Measurements from ENCODE around the gene SCYGR2.

The SCYGR2 gene

DNA sequence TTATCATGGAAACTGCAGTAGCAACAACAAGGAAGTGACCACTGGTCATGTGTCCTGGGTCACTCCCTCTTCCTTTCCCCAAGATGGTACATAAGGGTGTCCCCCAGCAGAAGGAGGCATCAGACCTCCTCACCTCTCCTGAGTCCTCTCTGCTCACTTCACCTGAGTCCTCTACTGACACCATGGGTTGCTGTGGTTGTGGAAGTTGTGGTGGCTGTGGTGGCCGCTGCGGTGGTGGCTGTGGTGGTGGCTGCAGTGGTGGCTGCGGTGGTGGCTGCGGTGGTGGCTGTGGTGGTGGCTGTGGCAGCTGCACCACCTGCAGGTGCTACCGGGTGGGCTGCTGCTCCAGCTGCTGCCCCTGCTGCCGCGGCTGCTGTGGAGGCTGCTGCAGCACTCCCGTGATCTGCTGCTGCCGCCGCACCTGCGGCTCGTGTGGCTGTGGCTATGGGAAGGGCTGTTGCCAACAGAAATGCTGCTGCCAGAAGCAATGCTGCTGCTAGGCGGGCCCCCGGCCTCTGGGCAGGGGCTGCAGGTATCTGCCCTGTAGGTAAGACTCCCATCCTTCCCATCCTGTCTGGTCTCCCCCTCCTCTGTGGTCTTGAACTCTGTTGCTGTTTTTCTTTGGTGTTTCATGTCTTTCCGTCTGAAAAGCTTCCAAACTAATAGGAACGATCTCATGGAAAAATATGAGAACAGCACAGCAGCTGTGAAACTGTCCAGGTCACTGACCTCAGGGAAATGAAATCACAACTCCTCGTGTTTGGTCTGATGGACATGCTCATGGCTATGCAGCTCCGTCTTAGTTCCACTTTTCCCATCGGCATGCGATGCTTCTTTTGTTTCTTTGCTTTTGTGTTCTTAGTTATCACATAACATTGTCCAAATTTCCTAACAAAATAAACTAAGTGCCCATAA, 18.9 kb downstream of the SCYGR2 start, which contains the start of gene SCYGR4:
Gene SCYGR4 (plus strand): TSS at position 183 of the 915 bp plus-strand sequence. CDS start 0 bp downstream, at position 183.
- no peak within 1 kb of the TSS for H3K23ac ChIP-seq (ENCODE audit: low read length)
- DNase-seq: no peak

DNA sequence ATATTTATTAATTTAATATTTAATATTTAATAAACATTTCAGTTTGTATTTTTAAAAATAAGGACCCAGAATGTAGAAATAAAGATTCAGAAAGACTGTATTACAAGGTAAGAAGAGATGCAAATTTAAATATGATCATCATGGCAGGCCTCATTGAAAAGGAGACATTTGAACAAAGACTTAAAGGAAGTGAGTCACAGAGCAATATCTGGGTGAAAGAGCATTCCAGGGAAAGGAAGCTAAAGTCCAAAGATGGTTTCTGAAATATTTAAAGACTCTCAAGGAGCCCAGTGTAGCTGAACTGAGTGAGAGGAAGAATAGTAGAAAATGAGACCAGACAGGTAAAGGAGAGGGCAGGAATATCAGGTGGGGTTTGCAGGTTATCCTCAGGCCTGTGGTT, 24.5 kb downstream of the SCYGR2 start:
- no peak overlapping the region for H2BK120ac ChIP-seq (ENCODE audit: low read depth, low read length)
- no peak overlapping the region for H3K9ac ChIP-seq (ENCODE audit: low read length)
- no peaks in the 10 kb centered on the region for H3K36me3 ChIP-seq (ENCODE audit: control insufficient read depth, insufficient read depth, low read length)
- no peak overlapping the region for H3K27ac ChIP-seq (ENCODE audit: low read depth, low read length)
- no peak overlapping the region for H3K4ac ChIP-seq (ENCODE audit: low read depth, low read length)
- no peak overlapping the region for H3K18ac ChIP-seq (ENCODE audit: low read length)
- no peak for DNase-seq
- H2BK15ac ChIP-seq (replicated peaks; ENCODE audit: low read depth): no peak overlapping the region
- H2BK5ac ChIP-seq (ENCODE audit: low read length): no peak overlapping the region
- H3K4me1 ChIP-seq (ENCODE audit: control insufficient read depth, low read depth, low read length): no peaks in the 10 kb centered on the region
- no peak overlapping the region for H3K4me3 ChIP-seq (ENCODE audit: low read length)
- H4K8ac ChIP-seq (ENCODE audit: low read depth, low read length): no peak overlapping the region
- no peak overlapping the region for H3K4me2 ChIP-seq (ENCODE audit: low read length)
- H3K79me1 ChIP-seq (ENCODE audit: low read length): no peaks in the 10 kb centered on the region
- no peaks in the 10 kb centered on the region for H3K79me2 ChIP-seq (ENCODE audit: control insufficient read depth, insufficient read depth, low read length)
- no peak overlapping the region for H3K56ac ChIP-seq (ENCODE audit: low read length)
- H2AK5ac ChIP-seq (ENCODE audit: low read length): no peak overlapping the region
- H4K5ac ChIP-seq (ENCODE audit: low read length): no peak overlapping the region
- H3K23ac ChIP-seq (ENCODE audit: low read length): no peak overlapping the region
- H3K27me3 ChIP-seq (ENCODE audit: insufficient read depth, low read length, poor library complexity): no peaks in the 10 kb centered on the region

More for the DNA sequence above, 18.9 kb downstream of the SCYGR2 start, which contains the start of gene SCYGR4:
- Histone ChIP-seq H4K8ac (ENCODE audit: low read depth, low read length) (no peak within 1 kb of the TSS), H4K5ac (ENCODE audit: low read length) (no peak within 1 kb of the TSS), H2BK5ac (ENCODE audit: low read length) (no peak within 1 kb of the TSS), H2BK120ac (ENCODE audit: low read depth, low read length) (no peak within 1 kb of the TSS), H3K79me2 (ENCODE audit: control insufficient read depth, insufficient read depth, low read length) (no peaks in the 10 kb centered on the region), H3K36me3 (ENCODE audit: control insufficient read depth, insufficient read depth, low read length) (no peaks in the 10 kb centered on the region), H3K9ac (ENCODE audit: low read length) (no peak within 1 kb of the TSS), H2AK5ac (ENCODE audit: low read length) (no peak within 1 kb of the TSS), H3K4me3 (ENCODE audit: low read length) (no peak within 1 kb of the TSS), H3K4me2 (ENCODE audit: low read length) (no peak within 1 kb of the TSS), H3K4me1 (ENCODE audit: control insufficient read depth, low read depth, low read length) (peaks cover 14% of the 10 kb centered on the region), H3K4ac (ENCODE audit: low read depth, low read length) (no peak within 1 kb of the TSS), H2BK15ac (replicated peaks; ENCODE audit: low read depth) (no peak within 1 kb of the TSS), H3K56ac (ENCODE audit: low read length) (no peak within 1 kb of the TSS), H3K27me3 (ENCODE audit: insufficient read depth, low read length, poor library complexity) (no peaks in the 10 kb centered on the region), H3K79me1 (ENCODE audit: low read length) (no peaks in the 10 kb centered on the region), H3K18ac (ENCODE audit: low read length) (no peak within 1 kb of the TSS), H3K27ac (ENCODE audit: low read depth, low read length) (peak within 1 kb of the TSS; percentile 33)
- WGBS (ENCODE audit: extremely low coverage, insufficient coverage, low lambda C conversion rate): no CpG with 5 or more reads among the region's 20 CpGs

DNA sequence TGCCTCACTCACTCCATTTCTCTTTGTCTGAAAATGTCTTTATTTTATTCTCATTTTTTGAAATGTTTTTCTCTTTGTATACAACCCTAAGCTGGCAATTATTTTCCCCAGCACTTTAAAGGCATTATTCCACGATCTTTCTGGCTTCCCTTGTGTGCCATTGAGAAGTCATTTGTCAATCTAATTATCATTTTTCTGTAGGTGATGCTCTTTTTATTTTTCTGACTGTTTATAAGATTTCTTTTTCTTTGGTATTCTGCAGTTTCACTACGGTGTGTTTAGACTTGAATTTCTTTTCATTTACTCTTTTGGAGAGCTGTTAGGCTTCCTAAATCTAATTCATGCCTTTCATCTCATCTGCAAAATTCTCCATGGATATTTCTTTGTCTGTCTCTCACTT, 26.7 kb downstream of the SCYGR2 start:
- no peaks in the 10 kb centered on the region for H3K27me3 ChIP-seq (ENCODE audit: insufficient read depth, low read length, poor library complexity)
- no peak for DNase-seq
- no peak overlapping the region for H4K5ac ChIP-seq (ENCODE audit: low read length)
- H3K36me3 ChIP-seq (ENCODE audit: control insufficient read depth, insufficient read depth, low read length): no peaks in the 10 kb centered on the region
- no peak overlapping the region for H3K56ac ChIP-seq (ENCODE audit: low read length)
- no peaks in the 10 kb centered on the region for H3K79me2 ChIP-seq (ENCODE audit: control insufficient read depth, insufficient read depth, low read length)
- no peak overlapping the region for H3K4me2 ChIP-seq (ENCODE audit: low read length)
- H2BK15ac ChIP-seq (replicated peaks; ENCODE audit: low read depth): no peak overlapping the region
- H2BK5ac ChIP-seq (ENCODE audit: low read length): no peak overlapping the region
- no peaks in the 10 kb centered on the region for H3K79me1 ChIP-seq (ENCODE audit: low read length)
- H3K4ac ChIP-seq (ENCODE audit: low read depth, low read length): no peak overlapping the region
- H3K23ac ChIP-seq (ENCODE audit: low read length): no peak overlapping the region
- H2BK120ac ChIP-seq (ENCODE audit: low read depth, low read length): no peak overlapping the region
- no CpG with 5 or more reads among the region's 2 CpGs for WGBS (ENCODE audit: extremely low coverage, insufficient coverage, low lambda C conversion rate)
- no peak overlapping the region for H3K9ac ChIP-seq (ENCODE audit: low read length)
- H3K27ac ChIP-seq (ENCODE audit: low read depth, low read length): no peak overlapping the region
- H3K4me1 ChIP-seq (ENCODE audit: control insufficient read depth, low read depth, low read length): no peaks in the 10 kb centered on the region
- no peak overlapping the region for H4K8ac ChIP-seq (ENCODE audit: low read depth, low read length)
- no peak overlapping the region for H3K18ac ChIP-seq (ENCODE audit: low read length)
- H2AK5ac ChIP-seq (ENCODE audit: low read length): no peak overlapping the region
- H3K4me3 ChIP-seq (ENCODE audit: low read length): no peak overlapping the region

DNA sequence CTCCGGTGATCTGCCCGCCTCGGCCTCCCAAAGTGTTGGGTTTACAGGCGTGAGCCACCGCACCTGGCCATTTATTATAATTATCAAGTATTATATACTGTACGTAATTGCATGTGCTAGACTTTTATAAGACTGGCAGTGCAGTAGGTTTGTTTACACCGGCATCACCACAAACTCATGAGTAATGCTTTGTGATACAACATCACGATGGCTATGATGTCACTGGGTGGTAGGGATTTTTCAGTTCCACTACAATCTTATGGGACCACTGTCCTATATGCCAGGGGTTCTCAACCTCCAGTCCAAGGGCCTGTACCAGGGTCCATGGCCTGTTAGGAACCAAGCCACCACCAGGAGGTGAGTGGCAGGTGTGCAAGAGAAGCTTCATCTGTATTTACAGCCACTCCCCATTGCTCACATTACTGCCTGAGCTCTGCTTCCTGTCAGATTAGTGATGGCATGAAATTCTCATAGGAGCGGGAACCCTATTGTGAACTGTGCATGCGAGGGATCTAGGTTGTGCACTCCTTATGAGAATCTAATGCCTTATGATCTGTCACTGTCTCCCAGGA, 28.0 kb downstream of the SCYGR2 start:
- Histone ChIP-seq H3K56ac (ENCODE audit: low read length) (no peak overlapping the region), H2BK15ac (replicated peaks; ENCODE audit: low read depth) (no peak overlapping the region), H2BK5ac (ENCODE audit: low read length) (no peak overlapping the region)

DNA sequence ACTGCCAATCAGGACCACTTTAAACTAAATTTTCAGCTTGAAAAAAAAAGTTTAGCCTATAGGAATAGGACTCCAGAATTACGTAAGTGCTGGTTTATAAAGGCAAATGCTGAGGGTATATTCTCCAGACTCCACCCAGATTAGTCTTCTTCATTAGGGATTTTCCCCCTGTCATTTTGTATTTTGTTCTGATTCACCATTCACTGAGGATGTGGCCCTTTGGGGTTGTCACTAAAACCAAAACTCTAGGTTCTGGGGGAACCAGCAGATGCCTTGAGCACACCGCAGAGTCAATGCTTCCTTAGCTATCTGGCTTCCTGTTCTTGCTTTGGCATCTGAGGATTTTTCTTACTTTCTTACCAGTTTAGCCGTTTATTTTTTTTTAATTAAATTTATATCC, 29.1 kb downstream of the SCYGR2 start:
- Histone ChIP-seq H3K4me1 (ENCODE audit: control insufficient read depth, low read depth, low read length) (no peaks in the 10 kb centered on the region), H4K8ac (ENCODE audit: low read depth, low read length) (no peak overlapping the region), H3K56ac (ENCODE audit: low read length) (no peak overlapping the region), H3K79me2 (ENCODE audit: control insufficient read depth, insufficient read depth, low read length) (no peaks in the 10 kb centered on the region), H2AK5ac (ENCODE audit: low read length) (no peak overlapping the region), H3K79me1 (ENCODE audit: low read length) (no peaks in the 10 kb centered on the region), H3K9ac (ENCODE audit: low read length) (no peak overlapping the region), H2BK120ac (ENCODE audit: low read depth, low read length) (no peak overlapping the region), H3K36me3 (ENCODE audit: control insufficient read depth, insufficient read depth, low read length) (no peaks in the 10 kb centered on the region), H3K4me3 (ENCODE audit: low read length) (no peak overlapping the region), H3K27ac (ENCODE audit: low read depth, low read length) (no peak overlapping the region), H3K4me2 (ENCODE audit: low read length) (no peak overlapping the region), H3K18ac (ENCODE audit: low read length) (no peak overlapping the region), H3K4ac (ENCODE audit: low read depth, low read length) (no peak overlapping the region), H2BK15ac (replicated peaks; ENCODE audit: low read depth) (no peak overlapping the region), H4K5ac (ENCODE audit: low read length) (no peak overlapping the region), H3K27me3 (ENCODE audit: insufficient read depth, low read length, poor library complexity) (no peaks in the 10 kb centered on the region), H3K23ac (ENCODE audit: low read length) (no peak overlapping the region), H2BK5ac (ENCODE audit: low read length) (no peak overlapping the region)
- no peak for DNase-seq
- no CpG with 5 or more reads among the region's 3 CpGs for WGBS (ENCODE audit: extremely low coverage, insufficient coverage, low lambda C conversion rate)

More for the DNA sequence above, 28.0 kb downstream of the SCYGR2 start:
- Histone ChIP-seq H4K5ac (ENCODE audit: low read length) (no peak overlapping the region), H3K4me3 (ENCODE audit: low read length) (no peak overlapping the region), H3K4me1 (ENCODE audit: control insufficient read depth, low read depth, low read length) (no peaks in the 10 kb centered on the region), H4K8ac (ENCODE audit: low read depth, low read length) (no peak overlapping the region), H3K4ac (ENCODE audit: low read depth, low read length) (no peak overlapping the region), H3K18ac (ENCODE audit: low read length) (no peak overlapping the region), H2AK5ac (ENCODE audit: low read length) (no peak overlapping the region), H3K23ac (ENCODE audit: low read length) (no peak overlapping the region), H3K79me2 (ENCODE audit: control insufficient read depth, insufficient read depth, low read length) (no peaks in the 10 kb centered on the region), H3K27ac (ENCODE audit: low read depth, low read length) (no peak overlapping the region), H2BK120ac (ENCODE audit: low read depth, low read length) (no peak overlapping the region), H3K36me3 (ENCODE audit: control insufficient read depth, insufficient read depth, low read length) (no peaks in the 10 kb centered on the region), H3K4me2 (ENCODE audit: low read length) (no peak overlapping the region), H3K79me1 (ENCODE audit: low read length) (no peaks in the 10 kb centered on the region), H3K9ac (ENCODE audit: low read length) (no peak overlapping the region), H3K27me3 (ENCODE audit: insufficient read depth, low read length, poor library complexity) (no peaks in the 10 kb centered on the region)
- no CpG with 5 or more reads among the region's 10 CpGs for WGBS (ENCODE audit: extremely low coverage, insufficient coverage, low lambda C conversion rate)
- no peak for DNase-seq
